ENCODE data around the gene GLUL. TPM values are rescaled to one million over a fixed set of nuclear protein-coding genes. Genes with fewer than 3 reads are reported as not detected.

Gene GLUL
- total and polyA plus RNA-seq, 5 donors from 2014 or later = 27.3 to 69.5 (median 44.5) TPM

- H3K4me1 ChIP-seq (ENCODE audit: control insufficient read depth, insufficient read depth, low read length, poor library complexity, severe bottlenecking) = no peaks in the 10 kb centered on the region
- H3K27ac Mint-ChIP-seq = peak overlapping the region in 1 of 3 donors; percentile 2
Observed at GRCh38 chr1:182405578-182405977, 14.0 kb upstream of the GLUL start.

GRCh38 chr1:182404781-182405180 is 13.2 kb upstream of the GLUL start:
- Histone ChIP-seq H3K4me1 (ENCODE audit: control insufficient read depth, insufficient read depth, low read length, poor library complexity, severe bottlenecking) (no peaks in the 10 kb centered on the region), H3K9me3 (ENCODE audit: control insufficient read depth in 2 of 2, low read length in 2 of 2) (peaks cover 0 to 6% of the 10 kb centered on the region in 2 experiments), H3K36me3 (ENCODE audit: control insufficient read depth, insufficient read depth, low read length) (no peaks in the 10 kb centered on the region), H3K27me3 (ENCODE audit: control insufficient read depth, insufficient read depth, low read length) (peaks cover 8% of the 10 kb centered on the region), H3K27ac (ENCODE audit: insufficient read depth, low read length, poor library complexity, severe bottlenecking) (no peak overlapping the region), H3K4me3 (ENCODE audit: low read depth, low read length) (no peak overlapping the region)
- peaks cover 3% of the 10 kb centered on the region for H3K36me3 Mint-ChIP-seq
- peaks cover 11% of the 10 kb centered on the region for H3K27me3 Mint-ChIP-seq
- ATAC-seq (ENCODE audit: low read depth in 2 of 2) (no peak), DNase-seq (peak in 2 of 3 donors; percentile 5 to 16)
- H3K4me3 Mint-ChIP-seq = no peak overlapping the region
- H3K27ac Mint-ChIP-seq = no peak overlapping the region
- H3K9me3 Mint-ChIP-seq = peaks cover 0 to 6% (median 0%) of the 10 kb centered on the region in 7 donors
- no peaks in the 10 kb centered on the region for H3K4me1 Mint-ChIP-seq

More at GRCh38 chr1:182405578-182405977, 14.0 kb upstream of the GLUL start:
- H3K27me3 ChIP-seq (ENCODE audit: control insufficient read depth, insufficient read depth, low read length) = peaks cover 8% of the 10 kb centered on the region
- no peak overlapping the region for H3K27ac ChIP-seq (ENCODE audit: insufficient read depth, low read length, poor library complexity, severe bottlenecking)
- peaks cover 0 to 6% of the 10 kb centered on the region in 2 experiments for H3K9me3 ChIP-seq (ENCODE audit: control insufficient read depth in 2 of 2, low read length in 2 of 2)
- no peak overlapping the region for H3K4me3 Mint-ChIP-seq
- H3K36me3 Mint-ChIP-seq = peaks cover 3% of the 10 kb centered on the region
- H3K4me3 ChIP-seq (ENCODE audit: low read depth, low read length) = no peak overlapping the region
- no peaks in the 10 kb centered on the region for H3K36me3 ChIP-seq (ENCODE audit: control insufficient read depth, insufficient read depth, low read length)
- DNase-seq (no peak), ATAC-seq (ENCODE audit: low read depth in 2 of 2) (no peak)
- peaks cover 11% of the 10 kb centered on the region for H3K27me3 Mint-ChIP-seq
- peaks cover 0 to 6% (median 0%) of the 10 kb centered on the region in 7 donors for H3K9me3 Mint-ChIP-seq
- H3K4me1 Mint-ChIP-seq = no peaks in the 10 kb centered on the region

- Mint-ChIP-seq H3K27me3 (peaks cover 27% of the 10 kb centered on the region), H3K9me3 (peaks cover 0 to 4% (median 0%) of the 10 kb centered on the region in 7 donors), H3K4me3 (no peak within 1 kb of the TSS), H3K27ac (no peak within 1 kb of the TSS), H3K4me1 (peaks cover 0 to 4% (median 0%) of the 10 kb centered on the region in 4 donors), H3K36me3 (peaks cover 3% of the 10 kb centered on the region)
- H3K4me1 ChIP-seq (ENCODE audit: control insufficient read depth, insufficient read depth, low read length, poor library complexity, severe bottlenecking) = no peaks in the 10 kb centered on the region
- H3K27me3 ChIP-seq (ENCODE audit: control insufficient read depth, insufficient read depth, low read length) = peaks cover 2% of the 10 kb centered on the region
- peaks cover 0 to 2% of the 10 kb centered on the region in 2 experiments for H3K9me3 ChIP-seq (ENCODE audit: control insufficient read depth in 2 of 2, low read length in 2 of 2)
- ATAC-seq (ENCODE audit: low read depth in 2 of 2) = no peak
- H3K36me3 ChIP-seq (ENCODE audit: control insufficient read depth, insufficient read depth, low read length) = no peaks in the 10 kb centered on the region
- DNase-seq = no peak
- no peak within 1 kb of the TSS for H3K4me3 ChIP-seq (ENCODE audit: low read depth, low read length)
- H3K27ac ChIP-seq (ENCODE audit: insufficient read depth, low read length, poor library complexity, severe bottlenecking) = no peak within 1 kb of the TSS
Observed at GRCh38 chr1:182400567-182400966, 9.0 kb upstream of the GLUL start, which contains the start of gene TEDDM1. TSS of gene TEDDM1 (minus strand) at chr1:182400667. CDS start at chr1:182400485, 182 bp downstream.

DNA sequence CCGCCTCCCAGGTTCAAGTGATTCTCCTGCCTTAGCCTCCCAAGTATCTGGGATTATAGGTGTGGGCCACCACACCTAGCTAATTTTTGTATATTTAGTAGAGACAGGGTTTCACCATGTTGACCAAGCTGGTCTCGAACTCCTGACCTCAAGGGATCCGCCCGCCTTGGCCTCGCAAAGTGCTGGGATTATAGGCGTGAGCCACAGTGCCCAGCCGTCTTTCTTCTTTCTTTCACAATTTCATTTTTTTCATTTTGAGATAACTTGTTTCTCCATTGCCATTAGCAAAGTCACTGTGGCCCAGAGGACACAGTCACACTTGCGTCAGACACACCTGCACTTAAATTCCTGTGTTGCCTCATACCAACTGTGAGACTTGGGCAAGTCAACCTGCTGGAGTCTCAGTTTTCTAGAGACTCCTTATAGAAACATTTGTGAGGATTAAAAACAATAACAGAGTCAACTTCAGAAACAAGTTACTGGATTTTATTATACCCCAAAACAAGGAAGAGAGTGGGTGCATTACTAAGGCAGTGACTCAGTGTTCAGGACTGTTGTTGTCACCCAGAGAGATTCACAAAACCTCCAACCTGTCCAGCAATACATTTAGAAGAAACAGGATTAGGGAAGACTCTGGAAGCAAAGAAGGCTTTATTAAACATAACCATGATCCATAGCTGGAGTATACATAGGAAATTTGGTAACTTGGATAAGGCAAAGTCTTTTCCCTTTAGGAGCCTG is 6.2 kb upstream of the GLUL start:
- Mint-ChIP-seq H3K27me3 (peaks cover 26% of the 10 kb centered on the region), H3K9me3 (no peaks in the 10 kb centered on the region), H3K27ac (no peak overlapping the region), H3K36me3 (no peaks in the 10 kb centered on the region), H3K4me1 (peaks cover 0 to 5% (median under 1%) of the 10 kb centered on the region in 4 donors), H3K4me3 (no peak overlapping the region)
- no peak for ATAC-seq (ENCODE audit: low read depth in 2 of 2)
- Histone ChIP-seq H3K27ac (ENCODE audit: insufficient read depth, low read length, poor library complexity, severe bottlenecking) (no peak overlapping the region), H3K4me1 (ENCODE audit: control insufficient read depth, insufficient read depth, low read length, poor library complexity, severe bottlenecking) (no peaks in the 10 kb centered on the region), H3K27me3 (ENCODE audit: control insufficient read depth, insufficient read depth, low read length) (peaks cover 14% of the 10 kb centered on the region), H3K4me3 (ENCODE audit: low read depth, low read length) (no peak overlapping the region), H3K9me3 (ENCODE audit: control insufficient read depth in 2 of 2, low read length in 2 of 2) (no peaks in the 10 kb centered on the region), H3K36me3 (ENCODE audit: control insufficient read depth, insufficient read depth, low read length) (no peaks in the 10 kb centered on the region)
- DNase-seq = no peak

DNA sequence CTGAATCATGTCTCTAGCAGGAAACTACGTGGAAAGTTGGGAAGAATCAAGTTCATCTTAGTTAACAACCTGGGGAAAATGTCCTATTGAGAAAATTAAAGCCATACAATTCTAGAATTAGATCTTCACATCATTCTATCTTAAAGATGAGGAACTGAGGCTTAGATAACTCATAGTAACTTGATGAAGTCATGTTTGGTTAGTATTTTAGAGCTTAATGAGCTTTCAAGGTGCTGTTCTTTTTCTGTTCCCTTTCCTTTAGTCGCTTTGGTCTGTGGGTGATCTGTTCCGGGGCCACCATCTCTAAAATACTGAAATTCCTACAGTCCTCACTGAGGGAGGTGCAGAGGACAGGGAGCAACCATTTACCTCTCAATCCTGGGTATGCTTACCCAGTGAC is 4.3 kb upstream of the GLUL start:
- peaks cover 0 to 10% (median 2%) of the 10 kb centered on the region in 4 donors for H3K4me1 Mint-ChIP-seq
- H3K27ac Mint-ChIP-seq = no peak overlapping the region
- Histone ChIP-seq H3K27ac (ENCODE audit: insufficient read depth, low read length, poor library complexity, severe bottlenecking) (no peak overlapping the region), H3K27me3 (ENCODE audit: control insufficient read depth, insufficient read depth, low read length) (peaks cover 15% of the 10 kb centered on the region), H3K36me3 (ENCODE audit: control insufficient read depth, insufficient read depth, low read length) (no peaks in the 10 kb centered on the region), H3K4me3 (ENCODE audit: low read depth, low read length) (no peak overlapping the region), H3K4me1 (ENCODE audit: control insufficient read depth, insufficient read depth, low read length, poor library complexity, severe bottlenecking) (peaks cover 10% of the 10 kb centered on the region), H3K9me3 (ENCODE audit: control insufficient read depth in 2 of 2, low read length in 2 of 2) (no peaks in the 10 kb centered on the region)
- H3K36me3 Mint-ChIP-seq = no peaks in the 10 kb centered on the region
- no peak overlapping the region for H3K4me3 Mint-ChIP-seq
- no peaks in the 10 kb centered on the region for H3K9me3 Mint-ChIP-seq
- DNase-seq = no peak
- peaks cover 31% of the 10 kb centered on the region for H3K27me3 Mint-ChIP-seq
- ATAC-seq (ENCODE audit: low read depth in 2 of 2) = no peak

- Mint-ChIP-seq H3K4me1 (peaks cover 0 to 22% (median 7%) of the 10 kb centered on the region in 4 donors), H3K9me3 (peaks cover 0 to 3% (median 0%) of the 10 kb centered on the region in 7 donors), H3K4me3 (no peak overlapping the region), H3K36me3 (no peaks in the 10 kb centered on the region), H3K27me3 (peaks cover 42% of the 10 kb centered on the region), H3K27ac (peak overlapping the region in 2 of 3 donors; percentile 34 to 48)
- Histone ChIP-seq H3K27ac (ENCODE audit: insufficient read depth, low read length, poor library complexity, severe bottlenecking) (no peak overlapping the region), H3K36me3 (ENCODE audit: control insufficient read depth, insufficient read depth, low read length) (no peaks in the 10 kb centered on the region), H3K27me3 (ENCODE audit: control insufficient read depth, insufficient read depth, low read length) (peaks cover 17% of the 10 kb centered on the region), H3K4me3 (ENCODE audit: low read depth, low read length) (no peak overlapping the region), H3K4me1 (ENCODE audit: control insufficient read depth, insufficient read depth, low read length, poor library complexity, severe bottlenecking) (peaks cover 13% of the 10 kb centered on the region), H3K9me3 (ENCODE audit: control insufficient read depth in 2 of 2, low read length in 2 of 2) (no peaks in the 10 kb centered on the region)
- DNase-seq (no peak), ATAC-seq (ENCODE audit: low read depth in 2 of 2) (no peak)
Observed at GRCh38 chr1:182394055-182394775, 2.6 kb upstream of the GLUL start.

DNA sequence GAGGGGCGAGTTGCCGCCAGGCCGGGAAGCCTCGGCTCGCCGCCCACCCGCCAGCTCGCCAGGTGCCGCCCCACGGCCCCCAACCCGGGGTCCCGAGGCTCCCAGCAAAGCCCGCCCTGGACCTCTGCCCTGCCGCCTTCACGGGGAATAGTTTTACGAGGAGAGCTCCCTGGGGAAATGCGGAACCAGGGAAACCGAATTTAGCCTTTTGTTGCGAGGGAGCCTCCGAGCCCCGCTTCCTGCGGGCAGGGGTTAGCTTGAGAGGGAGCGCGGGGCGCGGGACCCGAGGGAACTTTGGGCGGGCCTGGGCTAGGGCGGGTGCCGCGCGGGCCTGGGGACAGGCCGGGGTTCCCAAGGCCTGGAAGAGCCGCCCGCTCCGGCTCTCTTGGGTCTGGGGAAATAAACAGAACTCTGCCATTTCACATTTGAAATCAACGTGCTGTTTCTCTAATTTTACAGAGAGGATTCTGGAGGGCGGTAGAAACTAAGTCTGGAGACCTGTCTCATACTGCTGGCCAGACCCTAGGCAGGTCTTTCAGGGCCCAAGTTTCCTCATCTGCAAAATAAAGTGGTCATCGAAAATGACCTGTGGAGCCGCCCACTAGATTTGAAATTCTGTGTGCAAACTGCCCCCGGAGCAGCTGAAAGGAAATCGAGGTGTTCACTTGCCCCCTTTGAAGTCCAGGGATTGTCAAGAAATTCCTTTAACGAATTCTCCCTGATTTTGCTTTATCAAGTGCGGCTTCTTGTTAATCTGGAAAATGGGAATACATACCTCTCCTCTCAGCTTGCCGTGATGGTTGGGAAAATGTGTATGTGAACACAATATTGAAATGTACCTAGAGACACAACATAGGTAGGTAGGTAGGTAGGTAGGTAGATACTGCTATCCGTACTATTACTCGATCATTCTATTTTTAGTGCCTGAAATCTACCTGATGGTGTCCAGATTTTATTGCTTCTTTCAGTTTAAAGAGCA is 749 bp upstream of the GLUL start:
- peaks cover 0 to 3% (median 0%) of the 10 kb centered on the region in 7 donors for H3K9me3 Mint-ChIP-seq
- Histone ChIP-seq H3K27me3 (ENCODE audit: control insufficient read depth, insufficient read depth, low read length) (peaks cover 17% of the 10 kb centered on the region), H3K4me1 (ENCODE audit: control insufficient read depth, insufficient read depth, low read length, poor library complexity, severe bottlenecking) (peaks cover 13% of the 10 kb centered on the region), H3K4me3 (ENCODE audit: low read depth, low read length) (no peak overlapping the region), H3K36me3 (ENCODE audit: control insufficient read depth, insufficient read depth, low read length) (no peaks in the 10 kb centered on the region), H3K27ac (ENCODE audit: insufficient read depth, low read length, poor library complexity, severe bottlenecking) (no peak overlapping the region), H3K9me3 (ENCODE audit: control insufficient read depth in 2 of 2, low read length in 2 of 2) (no peaks in the 10 kb centered on the region)
- peak overlapping the region; percentile 73 to 83 (median 78) for H3K4me3 Mint-ChIP-seq
- peak overlapping the region; percentile 11 to 66 (median 36) for H3K27ac Mint-ChIP-seq
- peaks cover 6 to 27% (median 11%) of the 10 kb centered on the region in 4 donors for H3K4me1 Mint-ChIP-seq
- DNase-seq (peak in 2 of 3 donors; percentile 4 to 38), ATAC-seq (ENCODE audit: low read depth in 2 of 2) (no peak)
- no peaks in the 10 kb centered on the region for H3K36me3 Mint-ChIP-seq
- peaks cover 38% of the 10 kb centered on the region for H3K27me3 Mint-ChIP-seq

All from CD4-positive, CD25-positive, alpha-beta regulatory T cell (primary cell).